OCI-LY1 (cell line): ENCODE measurements around the gene SENP2.
A peak's percentile ranks its signal among the peaks of the same experiment; 100 is the strongest.
"Not testable (repeated sequence)": the region's sequence is repeated elsewhere in the genome, so short reads cannot be mapped to it uniquely, and the experiment has no call there.

Experiments used
- EZH2 ChIP-seq: fragments of 200-600 bp; sonication (generic), shearing (Covaris generic); IDR thresholded peaks from 2 replicates; pipeline ENCODE4 v1.8.0; 2017; ENCODE audit warnings: borderline replicate concordance, mixed run types, mild to moderate bottlenecking, antibody characterized with exemption, low read length, moderate library complexity, mixed read lengths
- TF ChIP-seq, protein P1 (sequence below): fragments of 200-600 bp; sonication (generic), shearing (Covaris generic); IDR thresholded peaks from 2 replicates; pipeline ENCODE4 v1.5.1; 2017; ENCODE audit warnings: mild to moderate bottlenecking, antibody characterized with exemption, low read length, moderate library complexity, mixed read lengths

DNA sequence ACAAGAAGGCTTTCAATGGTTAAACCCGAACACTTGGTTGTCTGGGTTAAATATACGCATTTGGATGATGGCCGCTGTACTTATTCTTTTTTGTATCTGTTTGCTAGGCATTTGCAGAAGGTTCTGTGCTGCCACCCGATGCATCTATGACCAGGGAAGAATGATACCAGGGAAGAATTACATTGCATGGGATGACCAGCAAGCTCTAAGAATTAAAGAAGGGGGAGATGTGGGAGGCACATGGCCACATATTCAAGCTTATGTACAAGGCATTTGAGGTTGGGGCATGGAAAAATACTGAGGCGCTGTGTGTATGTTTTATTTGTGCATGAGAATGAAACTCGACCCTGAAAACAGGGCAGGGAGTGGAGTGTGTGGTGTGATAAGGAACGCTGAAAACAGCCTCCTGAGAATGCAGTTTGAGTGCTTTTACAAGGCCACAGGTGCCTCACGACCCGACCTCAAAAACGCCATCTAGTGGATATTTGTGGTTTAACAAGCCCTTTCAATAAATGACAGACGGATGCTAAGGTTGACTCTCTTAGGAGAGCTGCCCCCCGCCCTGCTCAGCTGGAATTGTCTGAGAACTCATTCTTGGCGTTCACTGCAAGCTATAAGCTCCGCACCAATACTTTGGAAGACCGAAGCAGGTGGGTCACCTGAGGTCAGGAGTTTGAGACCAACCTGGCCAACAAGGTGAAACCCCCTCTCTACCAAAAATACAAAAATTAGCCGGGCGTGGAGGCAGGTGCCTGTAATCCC lies 10.8 kb upstream of the SENP2 start:
- TF ChIP-seq, protein P1, sequence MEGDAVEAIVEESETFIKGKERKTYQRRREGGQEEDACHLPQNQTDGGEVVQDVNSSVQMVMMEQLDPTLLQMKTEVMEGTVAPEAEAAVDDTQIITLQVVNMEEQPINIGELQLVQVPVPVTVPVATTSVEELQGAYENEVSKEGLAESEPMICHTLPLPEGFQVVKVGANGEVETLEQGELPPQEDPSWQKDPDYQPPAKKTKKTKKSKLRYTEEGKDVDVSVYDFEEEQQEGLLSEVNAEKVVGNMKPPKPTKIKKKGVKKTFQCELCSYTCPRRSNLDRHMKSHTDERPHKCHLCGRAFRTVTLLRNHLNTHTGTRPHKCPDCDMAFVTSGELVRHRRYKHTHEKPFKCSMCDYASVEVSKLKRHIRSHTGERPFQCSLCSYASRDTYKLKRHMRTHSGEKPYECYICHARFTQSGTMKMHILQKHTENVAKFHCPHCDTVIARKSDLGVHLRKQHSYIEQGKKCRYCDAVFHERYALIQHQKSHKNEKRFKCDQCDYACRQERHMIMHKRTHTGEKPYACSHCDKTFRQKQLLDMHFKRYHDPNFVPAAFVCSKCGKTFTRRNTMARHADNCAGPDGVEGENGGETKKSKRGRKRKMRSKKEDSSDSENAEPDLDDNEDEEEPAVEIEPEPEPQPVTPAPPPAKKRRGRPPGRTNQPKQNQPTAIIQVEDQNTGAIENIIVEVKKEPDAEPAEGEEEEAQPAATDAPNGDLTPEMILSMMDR = peak; percentile 60
- not testable (repeated sequence) for TF ChIP-seq EZH2
